Measurements from ENCODE around the gene SH3GLB2. TPM values are rescaled to one million over a fixed set of nuclear protein-coding genes. Genes with fewer than 3 reads are reported as not detected.

SH3GLB2 gene
- total and polyA plus RNA-seq, 2 donors from 2014 or later: 118 to 128 TPM

DNA sequence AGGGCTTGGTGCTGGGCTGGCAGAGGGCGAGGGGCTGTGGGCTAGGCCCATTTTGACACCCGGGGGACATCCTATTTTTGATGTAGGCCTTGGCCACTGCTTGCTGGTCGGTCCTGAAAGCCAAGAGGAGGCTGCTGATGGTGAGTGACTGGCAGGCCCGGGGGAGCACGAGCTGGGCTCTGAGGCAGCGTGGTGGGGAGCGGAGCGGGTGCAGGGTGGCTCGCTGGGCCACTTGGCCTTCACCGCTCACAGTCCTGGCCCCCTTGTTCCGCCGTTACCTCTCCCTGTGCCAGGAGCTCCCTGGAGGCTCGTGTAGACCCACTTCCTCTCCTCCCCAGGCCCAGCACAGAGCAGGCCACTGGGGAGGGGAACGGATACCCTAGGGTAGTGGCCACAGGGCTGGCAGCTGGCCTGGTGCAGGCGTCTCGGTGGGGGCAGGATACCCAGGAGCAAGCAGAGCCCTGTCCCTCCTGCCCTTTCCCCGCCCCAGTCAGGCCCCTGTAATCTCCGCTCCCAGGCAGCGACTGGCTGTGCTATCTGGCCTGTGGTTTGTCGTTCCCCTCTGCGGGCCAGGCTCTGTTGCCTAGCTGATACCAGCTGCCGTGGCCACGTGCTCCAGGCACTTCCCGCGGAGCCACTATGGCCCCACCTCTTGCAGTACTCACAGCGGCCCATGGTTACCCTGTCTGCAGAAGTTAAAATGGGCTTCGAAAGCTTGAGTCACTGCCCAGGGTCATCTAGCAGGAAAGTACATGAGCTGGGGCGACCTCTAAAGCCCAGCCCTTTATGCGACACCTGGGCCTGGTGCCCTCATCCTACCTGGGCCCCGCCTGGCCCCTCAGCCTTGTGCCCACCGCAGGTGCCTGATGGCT is 41.1 kb upstream of the SH3GLB2 start:
- peak in 1 of 5 donors; percentile 85 for DNase-seq
- no peaks in the 10 kb centered on the region for H3K9me3 ChIP-seq (ENCODE audit: control insufficient read depth in 2 of 3, insufficient read depth in 1 of 3, low read length in 3 of 3)
- H3K9ac ChIP-seq (ENCODE audit: low read length in 3 of 3): no peak overlapping the region
- H3K36me3 ChIP-seq (ENCODE audit: control insufficient read depth in 2 of 3, insufficient read depth in 3 of 3, low read length in 3 of 3): peaks cover 0 to 21% (median 0%) of the 10 kb centered on the region in 3 donors
- no peak overlapping the region for H3K4me3 ChIP-seq (ENCODE audit: low read length in 3 of 3)
- no peak for FAIRE-seq
- peak overlapping the region in 1 of 2 donors; percentile 57 for H3K27ac ChIP-seq (ENCODE audit: low read depth in 2 of 2, low read length in 2 of 2)
- TF ChIP-seq, protein P1, sequence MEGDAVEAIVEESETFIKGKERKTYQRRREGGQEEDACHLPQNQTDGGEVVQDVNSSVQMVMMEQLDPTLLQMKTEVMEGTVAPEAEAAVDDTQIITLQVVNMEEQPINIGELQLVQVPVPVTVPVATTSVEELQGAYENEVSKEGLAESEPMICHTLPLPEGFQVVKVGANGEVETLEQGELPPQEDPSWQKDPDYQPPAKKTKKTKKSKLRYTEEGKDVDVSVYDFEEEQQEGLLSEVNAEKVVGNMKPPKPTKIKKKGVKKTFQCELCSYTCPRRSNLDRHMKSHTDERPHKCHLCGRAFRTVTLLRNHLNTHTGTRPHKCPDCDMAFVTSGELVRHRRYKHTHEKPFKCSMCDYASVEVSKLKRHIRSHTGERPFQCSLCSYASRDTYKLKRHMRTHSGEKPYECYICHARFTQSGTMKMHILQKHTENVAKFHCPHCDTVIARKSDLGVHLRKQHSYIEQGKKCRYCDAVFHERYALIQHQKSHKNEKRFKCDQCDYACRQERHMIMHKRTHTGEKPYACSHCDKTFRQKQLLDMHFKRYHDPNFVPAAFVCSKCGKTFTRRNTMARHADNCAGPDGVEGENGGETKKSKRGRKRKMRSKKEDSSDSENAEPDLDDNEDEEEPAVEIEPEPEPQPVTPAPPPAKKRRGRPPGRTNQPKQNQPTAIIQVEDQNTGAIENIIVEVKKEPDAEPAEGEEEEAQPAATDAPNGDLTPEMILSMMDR (IDR thresholded peaks at IDR 0.05; ENCODE audit: borderline replicate concordance, extremely low read depth, insufficient read depth): no peak
- H3K4me1 ChIP-seq (ENCODE audit: control insufficient read depth in 2 of 3, insufficient read depth in 2 of 3, low read depth in 1 of 3, low read length in 3 of 3): peaks cover 0 to 2% (median 0%) of the 10 kb centered on the region in 3 donors
- no peaks in the 10 kb centered on the region for H3K27me3 ChIP-seq (ENCODE audit: control insufficient read depth, insufficient read depth, low read length)
- intact Hi-C loops (cut with DNase I): no loop called here

DNA sequence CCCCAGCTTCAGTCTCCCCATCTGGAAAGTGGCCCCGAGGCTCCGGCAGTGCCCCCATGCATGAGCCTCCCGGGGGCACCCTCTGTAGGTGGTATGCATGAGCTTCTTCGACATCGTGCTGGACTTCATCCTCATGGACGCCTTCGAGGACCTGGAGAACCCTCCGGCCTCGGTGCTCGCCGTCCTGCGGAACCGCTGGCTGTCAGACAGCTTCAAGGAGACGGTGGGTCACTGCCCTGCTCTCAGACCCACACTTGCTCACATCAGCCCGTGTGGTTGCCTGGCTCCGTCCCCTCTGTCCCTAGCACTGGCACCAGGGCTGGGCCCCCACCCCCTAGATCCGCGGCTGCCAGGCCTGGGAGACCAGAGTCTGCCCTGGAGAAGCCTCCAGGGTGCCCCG is 40.0 kb upstream of the SH3GLB2 start:
- peaks cover 0 to 21% (median 0%) of the 10 kb centered on the region in 3 donors for H3K36me3 ChIP-seq (ENCODE audit: control insufficient read depth in 2 of 3, insufficient read depth in 3 of 3, low read length in 3 of 3)
- no peak for FAIRE-seq

DNA sequence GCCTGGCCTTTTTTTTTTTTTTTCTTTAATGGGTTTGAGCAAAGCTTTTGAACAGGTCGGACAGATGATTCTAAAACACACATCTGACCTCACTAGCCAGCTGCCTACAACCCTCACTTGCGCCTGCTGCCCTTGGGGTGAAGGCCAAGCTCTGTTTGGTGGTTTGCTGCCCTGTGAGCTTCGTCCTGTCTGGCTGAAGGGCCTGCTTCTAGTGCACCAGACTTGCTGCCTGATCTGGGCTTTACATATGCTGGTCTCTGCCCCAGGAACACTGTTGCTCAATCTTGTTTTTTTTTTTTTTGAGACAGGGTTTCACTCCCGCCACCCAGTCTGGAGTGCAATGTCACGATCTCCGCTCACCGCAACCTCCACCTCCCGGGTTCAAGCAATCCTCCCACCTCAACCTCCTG is 36.4 kb upstream of the SH3GLB2 start:
- H3K4me1 ChIP-seq (ENCODE audit: control insufficient read depth in 2 of 3, insufficient read depth in 2 of 3, low read depth in 1 of 3, low read length in 3 of 3): no peaks in the 10 kb centered on the region
- no peaks in the 10 kb centered on the region for H3K27me3 ChIP-seq (ENCODE audit: control insufficient read depth, insufficient read depth, low read length)
- H3K9me3 ChIP-seq (ENCODE audit: control insufficient read depth in 2 of 3, insufficient read depth in 1 of 3, low read length in 3 of 3): no peaks in the 10 kb centered on the region
- peaks cover 0 to 28% (median 4%) of the 10 kb centered on the region in 3 donors for H3K36me3 ChIP-seq (ENCODE audit: control insufficient read depth in 2 of 3, insufficient read depth in 3 of 3, low read length in 3 of 3)
- no peak overlapping the region for H3K27ac ChIP-seq (ENCODE audit: low read depth in 2 of 2, low read length in 2 of 2)
- FAIRE-seq (no peak), DNase-seq (no peak)
- intact Hi-C loops (cut with DNase I): no loop called here
- no peak overlapping the region for H3K9ac ChIP-seq (ENCODE audit: low read length in 3 of 3)
- TF ChIP-seq, protein P1 (IDR thresholded peaks at IDR 0.05; ENCODE audit: borderline replicate concordance, extremely low read depth, insufficient read depth): no peak
- no peak overlapping the region for H3K4me3 ChIP-seq (ENCODE audit: low read length in 3 of 3)

More for the DNA sequence above, 40.0 kb upstream of the SH3GLB2 start:
- Histone ChIP-seq H3K9ac (ENCODE audit: low read length in 3 of 3) (no peak overlapping the region), H3K27me3 (ENCODE audit: control insufficient read depth, insufficient read depth, low read length) (no peaks in the 10 kb centered on the region), H3K27ac (ENCODE audit: low read depth in 2 of 2, low read length in 2 of 2) (no peak overlapping the region), H3K9me3 (ENCODE audit: control insufficient read depth in 2 of 3, insufficient read depth in 1 of 3, low read length in 3 of 3) (no peaks in the 10 kb centered on the region), H3K4me3 (ENCODE audit: low read length in 3 of 3) (no peak overlapping the region), H3K4me1 (ENCODE audit: control insufficient read depth in 2 of 3, insufficient read depth in 2 of 3, low read depth in 1 of 3, low read length in 3 of 3) (peaks cover 0 to 2% (median 0%) of the 10 kb centered on the region in 3 donors)
- intact Hi-C loops (cut with DNase I): no loop called here
- no peak for DNase-seq
- TF ChIP-seq, protein P1 (IDR thresholded peaks at IDR 0.05; ENCODE audit: borderline replicate concordance, extremely low read depth, insufficient read depth): no peak

Measured in kidney (tissue), 14 donors.